ENCODE results near the gene PUS3.
"Not testable (repeated sequence)": the region's sequence is repeated elsewhere in the genome, so short reads cannot be mapped to it uniquely, and the experiment has no call there.

Gene PUS3

DNA sequence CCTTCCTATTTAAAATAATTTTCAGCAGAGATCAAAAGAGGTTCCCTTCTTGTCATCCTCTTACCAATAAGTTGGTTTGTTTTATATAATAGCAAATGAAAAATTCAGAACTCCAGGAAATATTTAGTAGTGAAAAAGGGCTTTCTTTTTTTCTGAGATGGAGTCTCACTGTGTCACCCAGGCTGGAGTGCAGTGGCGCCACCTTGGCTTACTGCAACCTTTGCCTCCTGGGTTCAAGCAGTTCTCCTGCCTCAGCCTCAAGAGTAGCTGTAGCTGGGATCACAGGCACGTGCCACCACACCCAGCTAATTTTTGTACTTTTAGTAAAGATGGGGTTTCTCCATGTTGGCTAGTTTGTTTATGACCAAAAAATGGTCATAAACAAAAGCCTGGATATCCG lies 11.6 kb upstream of the PUS3 start:
- not testable (repeated sequence) for DNase-seq

DNA sequence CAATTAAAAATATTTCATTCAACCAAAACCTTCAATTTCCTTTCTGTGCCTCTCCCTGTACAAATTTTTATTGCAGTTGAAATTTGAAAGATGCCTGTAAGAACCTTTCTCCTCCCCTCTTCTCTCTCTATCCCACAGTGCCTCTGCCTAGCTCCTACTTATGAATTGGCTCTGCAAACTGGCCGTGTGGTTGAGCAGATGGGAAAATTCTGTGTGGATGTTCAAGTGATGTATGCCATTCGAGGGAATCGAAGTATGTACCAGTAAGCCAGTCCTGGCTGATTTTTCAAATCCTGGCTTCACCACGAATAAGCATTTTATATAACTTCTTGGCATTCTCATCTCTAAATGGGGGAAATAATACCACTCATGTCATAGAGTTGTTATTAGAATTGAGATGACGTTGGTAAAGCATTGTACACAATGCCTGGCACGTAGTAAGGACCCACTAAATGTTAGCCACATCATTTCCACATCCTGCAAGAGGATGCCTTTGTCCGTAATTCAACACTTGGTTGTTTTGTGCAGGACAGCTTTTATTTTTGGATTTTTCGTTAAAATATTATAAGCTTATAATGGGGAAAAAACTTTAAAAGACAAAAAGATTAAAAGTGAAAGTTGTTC lies 7.3 kb upstream of the PUS3 start:
- peak in 1 of 2 experiments; percentile 47 for DNase-seq

DNA sequence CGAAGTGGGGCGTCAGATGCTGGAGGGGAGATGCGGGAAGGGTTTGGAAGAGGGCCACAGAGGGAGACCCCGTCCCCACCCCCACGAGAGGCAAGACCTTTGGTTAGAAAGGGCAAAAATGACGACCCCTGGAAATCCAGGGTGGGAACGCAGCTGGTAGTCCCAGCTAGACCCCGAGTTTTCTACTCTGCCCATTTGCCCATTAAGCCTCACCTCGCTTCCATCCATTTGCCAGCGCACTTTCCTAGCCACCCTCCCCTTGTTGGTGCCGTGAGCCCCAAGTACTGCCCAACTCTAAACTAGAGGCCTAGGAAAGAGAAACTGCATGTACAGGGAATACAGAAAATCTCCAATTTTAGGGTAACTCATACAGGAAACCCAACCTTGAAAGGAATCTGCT lies 1.7 kb upstream of the PUS3 start:
- no peak for DNase-seq

DNA sequence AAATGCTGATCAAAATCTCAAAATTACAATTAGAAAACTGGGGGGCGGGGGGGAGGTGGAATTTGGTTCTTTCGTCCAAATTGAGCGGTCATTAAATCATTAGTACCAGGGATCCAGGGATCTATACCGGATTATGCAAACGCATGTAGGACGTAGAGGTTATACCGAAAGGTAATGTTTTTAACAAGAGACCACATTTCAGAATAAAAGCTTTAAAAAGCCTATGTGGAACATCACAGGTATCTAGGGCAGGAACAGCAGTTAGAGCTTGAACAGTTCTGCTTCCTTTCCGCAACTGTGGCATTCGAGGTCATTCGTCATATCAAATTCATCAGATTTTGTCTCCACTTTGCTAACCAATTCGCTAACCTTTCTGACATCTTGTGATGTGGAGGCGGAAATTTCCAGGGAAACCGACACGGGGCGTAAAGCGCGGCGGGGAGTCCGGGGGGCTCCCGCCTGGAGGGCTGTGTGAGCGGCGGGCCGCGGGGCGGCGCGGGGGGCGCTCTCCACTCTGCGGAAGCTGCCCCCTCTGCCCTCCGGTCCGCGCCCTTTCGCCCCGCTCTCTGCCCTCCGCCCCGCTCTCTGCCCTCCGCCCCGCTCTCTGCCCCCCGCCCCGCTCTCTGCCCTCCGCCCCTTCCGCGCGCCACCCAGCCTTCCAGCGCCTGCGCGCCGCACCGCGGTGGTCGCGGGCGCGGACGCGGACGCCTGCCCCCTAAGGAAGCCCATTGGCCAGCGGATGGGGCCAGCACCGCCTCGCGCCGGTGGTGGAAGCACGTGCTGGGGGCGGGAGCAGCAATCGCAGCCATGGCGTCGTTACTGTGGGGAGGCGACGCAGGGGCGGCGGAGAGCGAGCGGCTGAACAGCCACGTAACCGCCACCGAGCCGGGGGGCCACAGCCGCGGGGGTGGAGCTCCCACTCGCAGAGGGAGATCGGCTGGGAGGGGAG lies 979 bp upstream of the PUS3 start, which contains the start of gene DDX25:
TSS of gene DDX25 (plus strand) at position 798 of the 949 bp plus-strand sequence. CDS start at position 808, 10 bp downstream.
- no peak for DNase-seq

DNA sequence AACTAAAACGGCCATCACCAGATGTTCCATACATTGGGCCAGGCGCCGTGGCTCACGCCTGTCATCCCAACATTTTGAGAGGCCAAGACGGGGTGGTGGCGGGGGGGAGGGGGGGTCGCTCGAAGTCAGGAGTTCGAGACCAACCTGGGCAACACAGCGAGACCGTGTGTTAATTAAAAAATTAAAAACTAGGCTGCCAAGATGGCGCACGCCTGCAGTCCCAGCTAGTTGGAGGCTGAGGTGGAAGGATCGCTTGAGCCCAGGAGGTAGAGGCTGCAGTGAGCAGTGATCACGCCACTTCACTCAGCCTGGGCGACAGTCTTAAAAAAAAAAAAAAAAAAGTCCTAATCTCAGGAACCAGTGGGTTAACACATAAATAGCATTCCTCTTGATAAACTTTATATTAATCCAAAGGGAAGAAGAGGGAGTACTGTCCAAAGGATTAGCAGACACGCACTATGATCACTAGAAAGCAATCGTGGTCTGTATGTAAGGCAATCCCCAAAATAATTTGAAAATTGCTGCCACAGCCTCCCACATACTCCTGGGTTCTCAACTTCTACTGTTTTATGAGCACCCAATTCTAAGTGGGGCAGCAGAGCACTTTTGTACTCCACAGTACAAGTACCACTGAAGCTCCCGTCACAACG lies 604 bp downstream of the PUS3 start:
- no peak for DNase-seq

DNA sequence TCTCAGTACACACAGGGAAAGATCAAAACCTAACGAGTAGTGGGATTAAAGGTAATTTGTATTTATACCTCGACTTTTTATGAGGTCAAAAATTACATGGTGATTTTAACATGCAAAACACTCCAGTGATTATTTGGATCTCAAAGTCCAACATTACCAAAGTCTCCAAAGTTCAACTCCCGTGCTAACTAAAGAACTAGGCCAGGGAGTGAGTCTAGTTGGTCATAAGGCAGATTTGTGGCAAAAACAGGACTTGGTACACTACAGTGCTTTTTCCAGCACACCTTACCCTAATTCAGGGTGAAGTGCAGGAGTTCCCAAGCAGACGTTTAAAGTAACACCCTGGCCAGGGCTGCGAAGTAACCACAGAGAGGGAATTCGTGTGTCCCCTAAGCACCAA lies 1.1 kb downstream of the PUS3 start:
- no peak for DNase-seq

DNA sequence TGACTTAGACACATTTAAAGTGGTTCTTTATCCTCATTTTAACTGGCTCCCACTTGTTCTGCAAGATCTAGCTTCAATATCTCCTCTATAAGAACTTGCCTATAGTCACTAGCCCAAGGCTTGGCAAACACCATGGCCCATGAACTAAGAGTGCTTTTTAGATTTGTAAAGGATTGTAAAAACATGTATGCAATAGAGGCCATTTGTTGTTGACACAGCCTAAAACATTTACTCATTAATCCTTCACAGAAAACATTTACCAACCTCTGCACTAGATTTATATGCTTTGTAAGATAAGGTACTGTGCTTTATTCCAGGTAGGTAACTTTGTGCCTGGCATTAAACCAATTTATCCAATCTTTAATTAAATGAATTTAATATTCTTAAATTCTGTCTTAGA lies 10.0 kb downstream of the PUS3 start:
- DNase-seq, result no peak

DNA sequence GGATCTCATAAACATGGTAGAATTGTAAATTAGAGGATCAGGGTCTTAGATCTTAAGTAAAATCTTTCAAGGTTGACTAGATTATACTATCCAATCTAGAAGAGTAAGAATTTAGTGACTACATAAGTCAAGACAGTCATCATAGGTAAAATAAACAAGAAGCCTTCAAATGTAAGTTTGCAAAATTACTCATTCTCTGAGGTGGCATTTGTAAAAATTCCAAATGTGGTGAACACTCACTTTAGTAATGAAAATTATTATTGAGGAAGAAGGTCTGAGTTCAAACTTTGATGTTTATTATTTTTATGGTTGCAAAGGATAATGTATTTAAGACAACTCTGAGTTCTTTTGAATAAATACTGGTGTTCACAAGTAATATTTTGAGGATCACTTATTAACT lies 10.9 kb downstream of the PUS3 start:
- DNase-seq, result no peak

DNA sequence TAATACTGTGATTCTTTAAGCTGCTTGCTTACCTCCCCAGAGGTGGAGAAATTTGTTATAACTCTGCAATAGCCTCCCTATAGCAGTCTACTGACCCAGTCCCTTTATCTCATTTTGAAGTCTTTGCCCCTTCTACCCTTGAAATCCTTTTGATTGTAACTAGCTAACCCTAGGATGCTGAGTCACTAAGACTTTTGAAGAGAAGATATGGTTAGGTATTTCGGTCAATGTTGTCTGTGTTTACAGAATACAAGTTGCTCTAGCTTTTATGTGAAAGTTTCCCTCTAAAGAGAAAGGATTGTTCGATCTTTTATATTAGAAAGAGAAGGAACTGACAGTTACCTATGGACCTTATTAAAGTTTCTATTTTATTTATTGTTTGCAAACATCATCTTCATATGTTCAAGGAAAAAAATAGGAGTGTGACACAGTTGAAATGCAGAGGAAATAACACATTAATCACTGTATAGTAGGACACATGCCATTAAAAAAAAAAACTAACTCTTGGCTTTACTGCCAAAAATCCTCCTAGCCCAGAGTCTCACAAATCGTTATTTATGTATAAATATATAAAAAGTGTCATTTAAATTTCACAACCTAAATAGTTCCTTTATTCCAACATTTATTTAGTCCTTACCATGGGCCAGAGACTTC lies 12.4 kb downstream of the PUS3 start:
- no peak for DNase-seq

DNA sequence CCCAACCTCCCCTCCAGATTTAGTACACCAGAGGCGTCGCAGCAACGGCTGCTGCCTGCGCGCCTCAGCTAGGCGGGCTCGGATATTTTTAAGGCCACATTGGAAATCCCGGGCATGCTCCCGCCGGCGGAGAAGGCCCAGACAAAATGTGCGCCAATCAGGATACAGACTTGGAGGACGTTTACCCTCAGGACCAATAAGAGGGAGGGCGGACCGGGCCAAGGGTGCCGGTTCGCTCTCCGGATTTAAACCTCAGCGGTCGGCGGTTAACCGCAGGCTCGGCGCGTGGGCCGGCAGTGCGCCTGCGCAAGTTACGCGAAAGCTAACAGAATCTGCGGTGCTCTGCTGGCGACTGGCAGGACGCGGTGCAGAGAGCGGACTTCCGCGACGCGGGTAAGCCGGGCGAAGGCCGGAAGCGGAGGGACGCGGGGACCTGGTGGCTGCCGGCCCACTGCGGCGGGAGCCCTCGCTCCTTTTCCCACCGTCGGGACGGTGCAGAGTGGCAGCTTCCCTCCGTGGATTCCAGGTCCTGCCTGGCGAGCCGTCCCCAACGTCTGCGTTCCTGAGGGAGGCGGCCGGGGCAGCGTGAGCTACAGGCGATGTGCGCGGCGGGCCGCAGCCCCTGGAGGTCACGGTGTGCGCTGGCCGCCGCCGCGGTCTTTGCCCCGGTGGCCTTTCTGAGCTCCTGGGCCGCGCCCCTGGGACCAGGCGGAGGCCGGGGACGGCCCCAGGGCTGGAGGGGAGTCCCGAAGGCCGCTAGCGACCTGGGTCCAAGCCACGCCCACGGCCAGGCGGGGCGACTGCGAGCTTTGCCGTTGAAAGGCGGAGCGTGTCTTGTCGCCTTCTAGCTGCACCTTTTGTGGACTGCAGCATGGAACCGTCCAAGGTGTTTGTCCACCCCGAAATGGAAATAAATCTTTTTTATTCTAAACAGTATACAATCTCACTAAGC lies 15.4 kb downstream of the PUS3 start, which contains the start of gene HYLS1:
TSS of gene HYLS1 (plus strand) at position 296 of the 952 bp plus-strand sequence. CDS start 11,701 bp downstream, outside the sequence.
- DNase-seq, result peak in 1 of 2 experiments; percentile 69

DNA sequence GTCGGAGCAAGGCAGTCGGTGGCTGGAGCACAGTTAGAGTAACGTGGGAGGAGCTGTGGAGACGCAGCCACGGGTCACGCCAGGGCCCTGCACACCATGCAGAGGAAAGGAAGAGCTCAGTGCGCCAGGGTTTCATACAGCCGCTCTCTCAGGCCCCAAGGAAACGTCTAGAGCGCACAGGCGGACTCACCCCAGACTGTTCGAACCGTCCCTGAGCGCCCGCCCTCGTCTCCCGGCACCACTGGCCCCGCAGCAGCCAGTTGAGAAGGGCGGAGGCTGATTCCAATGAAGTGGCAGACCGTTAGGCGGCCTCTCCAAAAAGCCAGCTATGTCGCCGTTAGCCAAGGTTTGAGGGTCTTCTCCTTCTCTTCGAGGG lies 16.0 kb downstream of the PUS3 start:
- DNase-seq, result no peak

DNA sequence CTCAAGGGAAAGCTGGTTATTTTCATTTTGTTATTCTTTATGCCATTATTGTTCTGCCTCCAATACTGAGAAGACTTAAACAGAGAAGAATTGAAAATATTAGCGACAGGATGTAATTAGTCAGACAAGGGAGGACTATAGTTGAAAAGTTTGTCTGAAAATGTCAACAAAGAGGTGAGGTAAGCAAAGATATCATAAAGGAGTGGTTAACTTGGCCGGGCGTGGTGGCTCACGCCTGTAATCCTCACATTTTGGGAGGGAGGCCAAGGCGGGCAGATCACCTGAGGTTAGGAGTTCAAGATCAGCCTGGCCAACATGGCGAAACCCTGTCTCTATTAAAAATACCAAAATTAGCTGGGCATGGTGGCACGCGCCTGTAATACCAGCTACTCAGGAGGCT lies 19.6 kb downstream of the PUS3 start:
- DNase-seq, result no peak

DNA sequence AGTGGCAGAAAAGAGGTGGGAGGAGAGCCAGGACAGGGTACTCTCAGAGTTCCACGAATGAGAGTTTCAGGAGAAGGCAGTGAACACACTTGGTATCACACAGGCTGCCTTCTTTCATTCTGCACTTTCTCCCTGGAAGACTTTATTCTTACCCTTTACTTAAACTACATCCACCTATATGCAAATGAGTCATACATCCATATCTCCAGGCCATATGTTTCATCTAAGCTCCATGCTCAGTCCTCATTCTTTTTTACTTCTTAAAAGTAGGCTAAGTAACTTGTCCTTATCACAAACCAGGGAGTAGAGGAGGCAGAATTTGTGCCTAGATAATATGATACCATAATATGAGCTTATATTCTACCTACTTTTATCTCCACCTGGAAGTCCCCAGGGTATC lies 21.7 kb downstream of the PUS3 start:
- no peak for DNase-seq

DNA sequence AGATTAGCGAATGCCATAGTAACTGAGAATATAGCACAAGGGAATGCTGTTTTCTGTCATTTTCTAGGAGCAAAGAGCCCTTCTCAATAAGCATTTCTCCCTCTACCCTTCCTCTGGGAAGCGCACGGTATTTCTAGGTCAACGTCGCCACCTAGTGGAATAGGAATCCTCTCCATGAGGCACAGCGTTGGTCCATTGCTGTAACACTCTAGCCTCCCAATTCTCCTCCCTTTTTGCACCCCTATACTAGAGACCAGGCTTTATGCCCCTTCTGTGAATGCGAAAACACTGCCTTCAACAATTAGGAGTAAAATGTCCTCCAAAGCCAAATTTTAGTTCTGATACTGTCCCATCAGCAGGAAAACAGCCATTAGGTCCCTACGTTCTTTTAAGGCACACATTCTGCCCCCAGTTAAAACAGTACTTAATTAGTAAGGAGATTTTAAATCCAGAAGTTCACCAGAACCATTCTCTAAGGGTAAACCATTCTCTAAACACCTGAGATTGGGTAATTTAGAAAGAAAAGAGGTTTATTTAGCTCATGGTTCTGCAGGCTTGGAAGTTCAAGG lies 28.4 kb downstream of the PUS3 start:
- DNase-seq, result peak; percentile 71 to 83

DNA sequence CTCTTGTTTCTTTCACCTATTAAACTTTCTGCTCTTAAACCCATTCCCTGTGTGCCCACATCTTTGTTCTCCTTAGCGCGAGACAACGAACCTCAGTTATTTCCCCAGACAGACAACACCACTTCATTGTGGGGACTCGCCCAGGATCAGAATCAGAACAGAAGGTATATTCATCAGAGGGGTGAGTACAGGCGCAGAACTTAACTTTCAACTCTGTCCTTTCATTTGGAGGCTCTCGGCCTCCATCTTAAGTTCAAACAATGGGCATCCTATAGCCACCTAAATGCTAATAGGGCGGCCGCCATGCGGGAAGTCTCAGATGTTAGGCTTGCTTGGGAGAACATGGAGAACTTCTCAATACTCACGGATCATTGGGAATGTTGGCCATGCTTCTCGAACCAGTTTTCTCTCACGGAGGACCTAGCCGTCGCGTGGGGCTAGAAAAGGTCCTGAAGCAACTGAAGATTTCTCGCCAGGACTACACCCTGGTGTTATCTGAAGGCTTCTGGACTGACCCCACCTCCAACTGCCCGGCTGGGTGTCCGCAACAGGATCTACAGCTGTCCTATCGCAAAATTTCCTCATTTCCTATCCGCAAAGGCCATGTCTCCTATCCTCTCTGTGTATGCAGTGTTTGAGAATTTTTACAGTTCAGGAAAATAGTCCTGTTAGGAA lies 29.0 kb downstream of the PUS3 start:
- DNase-seq, result no peak

DNA sequence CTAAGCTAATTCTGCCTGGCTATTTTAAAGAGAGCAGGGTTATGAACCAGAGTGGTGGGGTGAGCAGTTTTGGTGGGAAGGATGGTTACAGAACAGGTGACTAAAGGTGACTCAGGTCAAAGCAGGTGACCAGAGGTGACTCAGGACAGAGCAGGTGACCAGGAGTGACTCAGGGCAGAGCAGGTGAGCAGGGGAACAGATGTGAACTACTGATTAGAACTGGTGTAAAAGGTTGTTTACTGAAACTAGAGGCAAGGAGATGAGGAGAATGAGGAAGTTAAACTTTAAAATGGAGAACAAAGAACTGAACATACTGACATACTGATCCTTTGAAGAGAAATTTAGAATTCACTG lies 30.9 kb downstream of the PUS3 start:
- DNase-seq, result no peak

DNA sequence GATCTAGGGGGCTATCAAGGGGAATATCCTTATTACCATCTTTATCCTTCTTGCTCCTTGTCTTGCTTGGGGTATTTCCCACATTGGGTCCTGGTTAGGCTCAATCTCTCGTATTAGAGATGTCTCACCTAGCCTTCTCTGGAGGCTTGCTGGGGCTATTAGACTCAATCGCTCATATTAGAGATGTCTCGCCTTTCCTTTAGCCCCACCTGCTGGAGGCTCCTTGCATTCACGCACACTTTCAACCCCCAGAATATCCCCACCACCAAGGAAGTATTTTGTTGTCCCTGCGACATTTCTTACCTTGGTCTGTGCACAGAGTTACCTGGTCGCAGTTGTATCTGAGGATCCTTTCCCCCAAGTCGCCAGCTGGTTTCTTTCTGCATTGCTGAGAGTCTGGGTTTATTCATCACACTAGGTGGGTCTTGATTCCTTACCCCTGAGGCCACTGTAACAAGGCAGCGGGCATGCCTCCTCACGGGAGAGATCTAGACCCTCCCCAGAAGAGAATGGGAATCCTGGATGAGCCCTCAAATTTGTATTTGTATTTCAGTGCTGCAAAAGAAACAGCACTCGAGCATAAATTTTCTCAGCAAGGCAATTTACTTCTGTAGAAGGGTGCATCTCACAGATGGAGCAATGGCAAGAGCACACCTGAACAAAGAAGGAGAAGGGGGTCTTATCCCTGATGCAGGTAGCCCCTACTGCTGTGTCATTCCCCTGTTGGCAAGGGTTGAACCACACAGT lies 31.4 kb downstream of the PUS3 start:
- peak; percentile 16 to 53 for DNase-seq

DNA sequence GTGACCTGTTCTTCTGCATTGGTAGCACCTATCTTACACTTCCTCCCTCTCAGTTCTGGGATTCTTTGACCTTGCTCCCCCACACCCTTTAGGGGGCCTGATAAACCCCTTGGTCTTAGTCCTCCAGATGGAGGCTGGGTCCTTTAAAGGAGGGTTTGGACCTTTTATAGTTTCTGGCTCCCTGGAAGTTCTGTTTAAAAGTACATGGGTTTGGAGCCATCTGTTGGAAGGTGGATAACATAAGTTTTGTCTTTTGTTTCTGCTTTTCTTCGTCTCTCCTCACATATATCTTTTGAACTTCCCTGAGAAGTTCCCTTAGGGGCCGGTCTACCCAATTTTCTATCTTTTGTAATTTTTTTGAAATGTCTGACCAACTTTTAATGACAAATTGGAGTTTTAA lies 33.5 kb downstream of the PUS3 start:
- no peak for DNase-seq

DNA sequence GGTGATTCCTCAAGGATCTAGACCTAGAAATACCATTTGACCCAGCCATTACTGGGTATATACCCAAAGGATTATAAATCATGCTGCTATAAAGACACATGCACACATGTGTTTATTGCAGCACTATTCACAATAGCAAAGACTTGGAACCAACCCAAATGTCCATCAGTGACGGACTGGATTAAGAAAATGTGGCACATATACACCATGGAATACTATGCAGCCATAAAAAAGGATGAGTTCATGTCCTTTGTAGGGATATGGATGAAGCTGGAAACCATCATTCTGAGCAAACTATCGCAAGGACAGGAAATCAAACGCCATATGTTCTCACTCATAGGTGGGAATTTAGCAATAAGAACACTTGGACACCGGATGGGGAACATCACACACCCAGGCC lies 37.7 kb downstream of the PUS3 start:
- not testable (repeated sequence) for DNase-seq

DNA sequence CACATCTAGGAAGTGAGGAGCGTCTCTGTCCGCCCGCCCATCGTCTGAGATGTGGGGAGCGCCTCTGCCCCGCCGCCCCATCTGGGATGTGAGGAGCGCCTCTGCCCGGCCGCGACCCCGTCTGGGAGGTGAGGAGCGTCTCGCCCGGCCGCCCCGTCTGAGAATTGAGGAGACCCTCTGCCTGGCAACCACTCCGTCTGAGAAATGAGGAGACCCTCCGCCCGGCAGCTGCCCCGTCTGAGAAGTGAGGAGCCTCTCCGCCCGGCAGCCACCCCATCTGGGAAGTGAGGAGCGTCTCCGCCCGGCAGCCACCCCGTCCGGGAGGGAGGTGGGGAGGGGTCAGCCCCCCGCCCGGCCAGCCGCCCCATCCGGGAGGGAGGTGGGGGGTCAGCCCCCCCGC lies 40.2 kb downstream of the PUS3 start:
- not testable (repeated sequence) for DNase-seq

Data from NCI-H446 (cell line).